Measurements from ENCODE around the gene CEACAM5.
A peak's percentile ranks its signal among the peaks of the same experiment; 100 is the strongest.
"Not testable (repeated sequence)": the region's sequence is repeated elsewhere in the genome, so short reads cannot be mapped to it uniquely, and the experiment has no call there.

Gene CEACAM5

GRCh38 chr19:41700381-41701195, 7.8 kb upstream of the CEACAM5 start:
- FAIRE-seq = no peak

DNA sequence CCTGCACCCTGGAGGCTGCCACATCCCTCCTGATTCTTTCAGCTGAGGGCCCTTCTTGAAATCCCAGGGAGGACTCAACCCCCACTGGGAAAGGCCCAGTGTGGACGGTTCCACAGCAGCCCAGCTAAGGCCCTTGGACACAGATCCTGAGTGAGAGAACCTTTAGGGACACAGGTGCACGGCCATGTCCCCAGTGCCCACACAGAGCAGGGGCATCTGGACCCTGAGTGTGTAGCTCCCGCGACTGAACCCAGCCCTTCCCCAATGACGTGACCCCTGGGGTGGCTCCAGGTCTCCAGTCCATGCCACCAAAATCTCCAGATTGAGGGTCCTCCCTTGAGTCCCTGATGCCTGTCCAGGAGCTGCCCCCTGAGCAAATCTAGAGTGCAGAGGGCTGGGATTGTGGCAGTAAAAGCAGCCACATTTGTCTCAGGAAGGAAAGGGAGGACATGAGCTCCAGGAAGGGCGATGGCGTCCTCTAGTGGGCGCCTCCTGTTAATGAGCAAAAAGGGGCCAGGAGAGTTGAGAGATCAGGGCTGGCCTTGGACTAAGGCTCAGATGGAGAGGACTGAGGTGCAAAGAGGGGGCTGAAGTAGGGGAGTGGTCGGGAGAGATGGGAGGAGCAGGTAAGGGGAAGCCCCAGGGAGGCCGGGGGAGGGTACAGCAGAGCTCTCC, 6.9 kb upstream of the CEACAM5 start:
- no peak for FAIRE-seq

GRCh38 chr19:41702171-41702651, 6.2 kb upstream of the CEACAM5 start:
- FAIRE-seq = no peak

- no peak for FAIRE-seq
Observed at GRCh38 chr19:41703602-41704293, 4.7 kb upstream of the CEACAM5 start.

GRCh38 chr19:41705393-41706174, 2.8 kb upstream of the CEACAM5 start:
- FAIRE-seq = no peak

GRCh38 chr19:41706741-41707501, 1.5 kb upstream of the CEACAM5 start:
- FAIRE-seq = no peak

DNA sequence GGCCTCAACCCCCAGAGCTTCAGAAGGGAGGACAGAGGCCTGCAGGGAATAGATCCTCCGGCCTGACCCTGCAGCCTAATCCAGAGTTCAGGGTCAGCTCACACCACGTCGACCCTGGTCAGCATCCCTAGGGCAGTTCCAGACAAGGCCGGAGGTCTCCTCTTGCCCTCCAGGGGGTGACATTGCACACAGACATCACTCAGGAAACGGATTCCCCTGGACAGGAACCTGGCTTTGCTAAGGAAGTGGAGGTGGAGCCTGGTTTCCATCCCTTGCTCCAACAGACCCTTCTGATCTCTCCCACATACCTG, 969 bp upstream of the CEACAM5 start:
- no peak for FAIRE-seq

DNA sequence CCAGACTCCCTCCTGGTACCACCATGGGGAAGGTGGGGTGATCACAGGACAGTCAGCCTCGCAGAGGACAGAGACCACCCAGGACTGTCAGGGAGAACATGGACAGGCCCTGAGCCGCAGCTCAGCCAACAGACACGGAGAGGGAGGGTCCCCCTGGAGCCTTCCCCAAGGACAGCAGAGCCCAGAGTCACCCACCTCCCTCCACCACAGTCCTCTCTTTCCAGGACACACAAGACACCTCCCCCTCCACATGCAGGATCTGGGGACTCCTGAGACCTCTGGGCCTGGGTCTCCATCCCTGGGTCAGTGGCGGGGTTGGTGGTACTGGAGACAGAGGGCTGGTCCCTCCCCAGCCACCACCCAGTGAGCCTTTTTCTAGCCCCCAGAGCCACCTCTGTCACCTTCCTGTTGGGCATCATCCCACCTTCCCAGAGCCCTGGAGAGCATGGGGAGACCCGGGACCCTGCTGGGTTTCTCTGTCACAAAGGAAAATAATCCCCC, 505 bp upstream of the CEACAM5 start:
- FAIRE-seq = no peak

GRCh38 chr19:41709516-41709915, 1.1 kb downstream of the CEACAM5 start:
- not testable (repeated sequence) for FAIRE-seq

GRCh38 chr19:41709951-41710645, 1.7 kb downstream of the CEACAM5 start:
- no peak for FAIRE-seq

- FAIRE-seq = no peak
Observed at GRCh38 chr19:41711376-41712261, 3.2 kb downstream of the CEACAM5 start.

- FAIRE-seq = no peak
Observed at GRCh38 chr19:41714598-41714997, 6.2 kb downstream of the CEACAM5 start.

GRCh38 chr19:41718761-41719160, 10.3 kb downstream of the CEACAM5 start:
- no peak for FAIRE-seq

DNA sequence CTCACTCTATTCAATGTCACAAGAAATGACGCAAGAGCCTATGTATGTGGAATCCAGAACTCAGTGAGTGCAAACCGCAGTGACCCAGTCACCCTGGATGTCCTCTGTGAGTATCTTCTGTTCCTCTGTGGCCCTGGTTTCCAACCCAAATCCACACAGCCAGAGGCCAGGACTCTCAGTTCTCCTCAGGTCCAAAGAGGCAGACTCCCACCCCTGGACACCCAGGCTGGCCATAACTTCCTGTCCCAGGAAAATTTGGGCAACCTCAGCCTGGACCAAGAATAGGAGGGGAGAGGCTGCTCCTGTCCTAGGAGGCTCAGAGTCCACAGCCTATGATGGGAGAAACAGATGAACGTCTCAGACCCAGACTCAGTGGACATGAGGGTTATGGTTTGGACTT, 11.7 kb downstream of the CEACAM5 start:
- FAIRE-seq = no peak

- no peak for FAIRE-seq
Observed at GRCh38 chr19:41726493-41726892, 18.1 kb downstream of the CEACAM5 start.

DNA sequence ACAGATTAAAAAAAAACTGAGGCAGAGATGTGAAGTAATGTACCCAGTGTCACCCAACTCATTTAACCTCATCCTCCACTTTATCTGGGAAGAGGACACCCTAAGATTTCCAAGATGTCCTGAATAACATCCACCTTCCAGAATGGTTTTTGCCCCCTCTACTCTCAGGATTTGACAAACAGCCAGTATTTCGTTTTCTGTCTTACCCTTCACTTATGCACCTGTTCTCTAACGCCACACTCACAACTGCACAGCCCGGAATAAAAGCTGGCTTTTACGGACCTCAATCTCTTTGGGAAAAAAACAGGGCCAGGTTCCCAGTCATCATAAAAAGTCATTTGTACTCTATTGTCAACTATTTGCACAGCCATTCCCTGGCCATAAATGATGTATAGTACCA, 25.7 kb downstream of the CEACAM5 start:
- FAIRE-seq = peak; percentile 94

DNA sequence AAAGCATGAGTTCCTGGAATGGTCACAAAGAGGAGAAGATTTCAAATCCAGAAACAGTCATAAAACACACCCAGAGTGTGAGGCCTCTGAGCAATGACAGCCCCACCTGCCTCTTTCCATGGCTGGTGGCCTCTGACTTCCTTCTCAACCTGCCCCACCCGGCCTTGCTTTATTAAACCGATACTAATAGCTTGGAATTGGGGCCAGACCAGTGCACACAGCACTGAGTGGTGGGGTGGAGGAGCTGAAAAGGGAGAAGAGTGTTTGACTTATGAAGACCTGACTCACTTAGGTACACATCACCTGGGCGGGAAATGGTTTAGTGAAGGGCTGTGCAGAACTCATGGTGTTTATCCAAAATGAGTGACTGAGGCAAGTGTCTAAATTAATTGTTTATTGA, 26.2 kb downstream of the CEACAM5 start:
- FAIRE-seq = no peak

DNA sequence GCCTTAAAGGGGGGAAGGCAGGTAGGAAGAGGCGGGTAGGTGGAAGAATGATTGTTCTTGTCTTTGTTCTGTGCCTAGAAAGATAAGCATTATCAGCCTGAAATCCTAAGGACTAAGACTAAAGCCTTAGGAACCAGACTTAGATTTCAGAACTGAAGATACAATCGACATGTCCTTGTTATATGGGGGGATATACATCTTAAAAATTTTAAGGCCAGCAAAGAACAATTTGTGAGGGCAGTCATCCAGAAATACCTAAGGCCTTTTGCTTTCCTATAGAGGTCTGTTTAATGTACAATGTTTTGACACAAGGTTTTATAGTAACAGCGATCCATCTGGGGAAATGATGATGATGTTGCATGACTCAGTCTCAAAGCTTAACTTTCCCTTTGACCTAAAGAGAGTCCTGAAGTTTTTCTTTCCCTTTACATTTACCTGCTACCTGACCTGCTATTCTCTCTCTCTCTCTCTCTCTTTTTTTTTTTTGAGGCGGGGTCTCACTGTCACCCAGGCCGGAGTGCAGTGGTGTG, 26.7 kb downstream of the CEACAM5 start:
- FAIRE-seq = no peak

DNA sequence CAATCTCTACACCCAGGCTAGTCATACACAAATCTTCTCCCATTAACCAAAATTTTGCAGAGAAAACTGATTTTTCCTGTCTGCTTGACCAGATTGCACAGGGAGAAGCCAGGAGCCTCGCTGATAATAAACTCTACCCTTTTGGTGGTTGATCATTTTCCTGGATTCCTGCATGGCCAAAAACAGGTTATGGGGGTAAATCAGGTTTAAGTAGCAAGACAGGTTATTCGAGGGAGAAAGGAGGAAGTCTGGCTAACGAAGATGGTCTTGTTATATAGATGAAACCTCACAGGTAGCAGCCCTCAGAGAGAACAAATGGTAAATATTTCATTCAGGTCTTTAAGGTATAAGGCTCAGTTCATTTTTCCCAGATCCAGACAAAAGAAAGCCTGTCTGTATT, 30.9 kb downstream of the CEACAM5 start:
- FAIRE-seq = no peak
